Panc1 (cell line): ENCODE results near the gene TBX19. TPM values are rescaled to one million over a fixed set of nuclear protein-coding genes. Genes with fewer than 3 reads are reported as not detected.

Experiments
- ATAC-seq: fragments of 200-7000 bp; cut with Tn5 transposase; 2 replicates; pipeline ENCODE4 v1.9.1; 2020; ENCODE audit warnings: mild to moderate bottlenecking, moderate library complexity
- BruUV-seq: library from RNA; stranded (reverse); fragments of 400-500 nt; replicated peaks from 2 replicates; lab custom pipeline; 2021; lab: Mats Ljungman, UMichigan
- CTCF ChIA-PET: fragments of 300-600 bp; sonication (Branson Sonifier 250); formaldehyde crosslinking; loops from one replicate; lab custom pipeline; 2022; ENCODE audit warnings: antibody characterized with exemption; lab: Charles Lee
- POLR2A ChIA-PET: fragments of 300-600 bp; sonication (Branson Sonifier 250); formaldehyde crosslinking; loops from one replicate; lab custom pipeline; 2022; ENCODE audit warnings: antibody characterized with exemption; lab: Charles Lee
- DNase-seq: peaks from one replicate; pipeline ENCODE4 v3.0.0-alpha.2; 2010; ENCODE audit warnings: low read depth, low spot score
- H3K27ac ChIP-seq: 2 replicates; pipeline ENCODE4 v1.5.1; 2011; ENCODE audit warnings: mild to moderate bottlenecking, low read length, inconsistent platforms
- H3K27me3 ChIP-seq: fragments of 200-500 bp; sonication (Bioruptor generic); 2 replicates; pipeline ENCODE4 v1.6.0; 2014; ENCODE audit warnings: low read length, inconsistent platforms; ENCODE audit not compliant: control insufficient read depth, insufficient read depth
- H3K36me3 ChIP-seq: fragments of 200-500 bp; sonication (Bioruptor generic); 2 replicates; pipeline ENCODE4 v1.5.1; 2014; ENCODE audit warnings: inconsistent platforms, mild to moderate bottlenecking, low read length, moderate library complexity; ENCODE audit not compliant: control insufficient read depth, insufficient read depth
- H3K4me1 ChIP-seq: 2 replicates; pipeline ENCODE4 v1.5.1; 2011; ENCODE audit warnings: inconsistent platforms, mild to moderate bottlenecking, low read length, moderate library complexity; ENCODE audit not compliant: control insufficient read depth, insufficient read depth
- H3K4me3 ChIP-seq, 2 experiments: 2 replicates each; pipeline ENCODE4 v1.5.1; 2011 to 2012; ENCODE audit warnings: low read depth in 2 of 2, low read length in 2 of 2, mild to moderate bottlenecking in 2 of 2, inconsistent platforms in 1 of 2, moderate library complexity in 1 of 2
- H3K9me3 ChIP-seq: fragments of 200-500 bp; sonication (Bioruptor generic); 2 replicates; pipeline ENCODE4 v1.5.1; 2014; ENCODE audit warnings: low read depth, mild to moderate bottlenecking, inconsistent platforms, low read length, moderate library complexity; ENCODE audit not compliant: control insufficient read depth, insufficient read depth
- CTCF ChIP-seq: fragments of 450-650 bp; IDR thresholded peaks from 2 replicates; pipeline ENCODE4 v1.5.1; 2017; ENCODE audit warnings: mild to moderate bottlenecking
- POLR2AphosphoS5 ChIP-seq: IDR thresholded peaks from 2 replicates; pipeline ENCODE4 v1.6.1; 2012; ENCODE audit warnings: mild to moderate bottlenecking, low read depth, low read length, moderate library complexity
- REST ChIP-seq, 2 experiments: IDR thresholded peaks; 2 replicates each; pipeline ENCODE4 v1.6.1; 2011 to 2012; ENCODE audit warnings: low read depth in 2 of 2, control low read depth in 1 of 2, low read length in 1 of 2, mild to moderate bottlenecking in 1 of 2, moderate library complexity in 1 of 2; ENCODE audit not compliant: insufficient read depth in 1 of 2
- SIN3A ChIP-seq: IDR thresholded peaks from 2 replicates; pipeline ENCODE4 v1.6.1; 2012; ENCODE audit warnings: low read depth, mild to moderate bottlenecking, low read length, moderate library complexity, borderline replicate concordance; ENCODE audit not compliant: insufficient read depth
- TCF7L2 ChIP-seq: IDR thresholded peaks from 2 replicates; pipeline ENCODE4 v1.6.1; 2011; ENCODE audit warnings: mild to moderate bottlenecking, low read depth, low read length, inconsistent platforms
- in situ Hi-C: cut with HindIII; loops from 2 replicates; pipeline ENCODE4 v1.10.0; 2016; ENCODE audit warnings: low sequenced_read_pairs, low pct_unique_long_range_greater_than_20kb
- intact Hi-C: fragments of 100-400 bp; cut with micrococcal nuclease; formaldehyde crosslinking; loops from one replicate; pipeline ENCODE4 v1.10.0; 2022; ENCODE audit not compliant: unreplicated experiment
- total RNA-seq: library from RNA; stranded (reverse); gene quantifications from one replicate; pipeline ENCODE4 v1.2.1, GENCODE V29; 2021; ENCODE audit not compliant: unreplicated experiment

TBX19 gene
- total RNA-seq, 1 experiment from 2014 or later = 2.2 TPM

- ChIA-PET CTCF (no interaction called here), POLR2A (no interaction called here)
- Histone ChIP-seq H3K9me3 (no peaks in the 10 kb centered on the region), H3K4me3 (no peak overlapping the region), H3K4me1 (no peaks in the 10 kb centered on the region), H3K36me3 (no peaks in the 10 kb centered on the region), H3K27me3 (peaks cover 14% of the 10 kb centered on the region), H3K27ac (no peak overlapping the region)
- in situ Hi-C loops = no loop called here
- ATAC-seq = no peak
- intact Hi-C loops = no loop called here
- DNase-seq = no peak
- BruUV-seq = no TSS peak
- TF ChIP-seq CTCF (no peak), TCF7L2 (no peak), REST (IDR thresholded peaks at IDR 0.05; ENCODE audit: insufficient read depth in 1 of 2, low read depth in 2 of 2, low read length in 1 of 2) (no peak), SIN3A (no peak), POLR2AphosphoS5 (no peak)
Observed at GRCh38 chr1:168360151-168361021, 79.7 kb downstream of the TBX19 start.

DNA sequence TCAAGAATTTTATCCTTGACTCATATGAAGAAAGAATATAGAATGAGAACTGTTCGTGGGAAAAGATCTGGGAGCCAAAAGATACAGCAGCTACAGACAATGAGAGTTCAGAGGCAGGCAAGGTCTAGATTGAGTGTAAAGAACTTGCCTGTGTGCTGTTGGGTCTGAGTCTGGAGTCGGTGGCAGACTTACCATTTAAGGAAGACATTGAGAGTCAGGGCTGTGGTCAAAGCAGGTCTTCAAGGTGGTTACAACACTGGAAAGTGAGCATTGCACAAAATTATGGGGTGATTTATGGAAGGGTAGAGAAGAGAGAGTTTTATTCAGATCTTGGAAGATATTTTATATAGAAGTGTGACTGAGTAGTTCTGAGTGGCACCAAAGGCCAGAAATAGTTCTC lies 80.6 kb downstream of the TBX19 start:
- no TSS peak for BruUV-seq
- in situ Hi-C loops (no loop called here), intact Hi-C loops (no loop called here)
- Histone ChIP-seq H3K4me1 (no peaks in the 10 kb centered on the region), H3K36me3 (no peaks in the 10 kb centered on the region), H3K27me3 (peaks cover 14% of the 10 kb centered on the region), H3K9me3 (no peaks in the 10 kb centered on the region), H3K4me3 (no peak overlapping the region), H3K27ac (no peak overlapping the region)
- ChIA-PET CTCF (no interaction called here), POLR2A (no interaction called here)
- no peak for DNase-seq
- TF ChIP-seq POLR2AphosphoS5 (no peak), SIN3A (no peak), TCF7L2 (no peak)
- no peak for ATAC-seq

GRCh38 chr1:168362991-168363390 lies 82.3 kb downstream of the TBX19 start:
- ChIA-PET CTCF (no interaction called here), POLR2A (no interaction called here)
- Histone ChIP-seq H3K4me3 (no peak overlapping the region), H3K27ac (no peak overlapping the region), H3K27me3 (peaks cover 14% of the 10 kb centered on the region), H3K9me3 (no peaks in the 10 kb centered on the region), H3K36me3 (no peaks in the 10 kb centered on the region), H3K4me1 (no peaks in the 10 kb centered on the region)
- intact Hi-C loops (no loop called here), in situ Hi-C loops (no loop called here)
- BruUV-seq = no TSS peak
- DNase-seq (no peak), ATAC-seq (no peak)
- no peak for TF ChIP-seq TCF7L2
- no peak for TF ChIP-seq SIN3A
- TF ChIP-seq POLR2AphosphoS5 = no peak
- TF ChIP-seq REST (IDR thresholded peaks at IDR 0.05; ENCODE audit: insufficient read depth in 1 of 2, low read depth in 2 of 2, low read length in 1 of 2) = no peak
- TF ChIP-seq CTCF = no peak
